H1 (cell line): Measurements from ENCODE around the gene SMAD1. TPM values are rescaled to one million over a fixed set of nuclear protein-coding genes. Genes with fewer than 3 reads are reported as not detected.

Experiments used
- polyA plus RNA-seq, 7 experiments: library from polyadenylated mRNA; depleted of rRNA in 3 of 7; stranded (reverse) in 5 of 7; unstranded in 2 of 7; fragments of >200 nt in 5 of 7; fragments of 200-250 nt in 2 of 7; gene quantifications; 1 replicate in 5 of 7; 2 replicates in 1 of 7; 4 replicates in 1 of 7; pipeline versions ENCODE4 v1.2.1 to v1.2.3, GENCODE V29; 2011 to 2013; ENCODE audit warnings: missing spikeins in 2 of 7, mixed read lengths in 2 of 7
- total RNA-seq: library from RNA; stranded (reverse); fragmentation: NEBNext Ultra II Directional; extraction: Animal tissue kit (Norgen Biotek cat#: 25700); gene quantifications from 2 replicates; pipeline ENCODE4 v1.2.1, GENCODE V29; 2021
- TF ChIP-seq, protein P1 (sequence below): IDR thresholded peaks from 2 replicates; pipeline ENCODE4 v1.6.1; 2012; ENCODE audit warnings: inconsistent platforms

SMAD1 gene
- total and polyA plus RNA-seq, 2 of the 8 experiments (the other 6 are each of a cell fraction or from before 2014, with no cell fraction given) = 22.6 to 25.3 TPM

DNA sequence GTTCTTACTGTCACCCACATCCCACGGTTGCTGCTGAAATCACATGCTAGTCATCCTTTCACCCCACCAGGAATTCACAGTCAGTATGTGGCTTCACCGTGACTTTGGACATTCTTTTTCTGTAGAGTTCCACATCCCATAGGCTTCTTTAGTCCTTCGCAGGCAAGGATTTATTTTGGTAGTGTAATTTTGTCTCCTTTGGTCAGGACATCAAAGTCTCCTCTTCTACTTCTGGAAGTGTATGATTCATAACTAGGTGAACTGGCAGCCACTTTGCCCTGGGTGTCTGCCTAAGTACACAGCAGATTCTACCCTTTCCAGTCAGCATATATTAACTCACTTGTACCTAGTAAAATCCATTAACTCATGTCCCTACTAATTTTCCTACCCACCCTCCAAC, 99.3 kb downstream of the SMAD1 start (continued):
- TF ChIP-seq, protein P1, sequence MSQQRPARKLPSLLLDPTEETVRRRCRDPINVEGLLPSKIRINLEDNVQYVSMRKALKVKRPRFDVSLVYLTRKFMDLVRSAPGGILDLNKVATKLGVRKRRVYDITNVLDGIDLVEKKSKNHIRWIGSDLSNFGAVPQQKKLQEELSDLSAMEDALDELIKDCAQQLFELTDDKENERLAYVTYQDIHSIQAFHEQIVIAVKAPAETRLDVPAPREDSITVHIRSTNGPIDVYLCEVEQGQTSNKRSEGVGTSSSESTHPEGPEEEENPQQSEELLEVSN = no peak
